GM12872 (cell line): Measurements from ENCODE around the gene DNM1L.

ENCODE experiments used
- TF ChIP-seq, protein P1 (sequence below): IDR thresholded peaks from 3 replicates; pipeline ENCODE4 v1.5.1; 2011; ENCODE audit warnings: low read depth, mild to moderate bottlenecking, low read length, moderate library complexity; ENCODE audit not compliant: insufficient read depth

DNM1L gene

DNA sequence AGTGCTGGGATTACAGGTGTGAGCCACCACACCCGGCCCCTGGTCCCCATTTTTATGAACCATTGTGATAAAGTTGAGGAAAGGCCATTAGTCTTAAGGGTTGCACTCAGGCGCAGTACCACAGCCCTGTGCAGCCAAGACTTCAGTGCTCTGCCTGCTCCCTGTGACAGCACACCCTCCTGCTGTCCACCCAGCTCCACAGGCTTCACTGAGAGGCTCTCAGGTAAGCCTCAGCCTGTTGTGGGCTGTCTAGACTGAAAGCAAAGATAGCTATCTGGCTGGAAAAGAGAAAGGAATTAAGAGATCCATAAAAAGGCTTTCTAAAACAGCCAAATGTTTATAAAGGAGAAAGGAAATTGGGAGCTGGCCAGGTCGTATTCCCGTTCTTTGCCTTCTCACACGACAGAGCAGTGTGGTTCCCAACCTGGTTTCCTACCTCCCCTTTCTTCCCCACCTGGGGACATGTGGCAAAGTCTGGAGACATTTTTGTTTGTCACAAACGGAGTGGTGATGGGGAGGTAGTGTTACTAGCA lies 19.1 kb upstream of the DNM1L start:
- TF ChIP-seq, protein P1, sequence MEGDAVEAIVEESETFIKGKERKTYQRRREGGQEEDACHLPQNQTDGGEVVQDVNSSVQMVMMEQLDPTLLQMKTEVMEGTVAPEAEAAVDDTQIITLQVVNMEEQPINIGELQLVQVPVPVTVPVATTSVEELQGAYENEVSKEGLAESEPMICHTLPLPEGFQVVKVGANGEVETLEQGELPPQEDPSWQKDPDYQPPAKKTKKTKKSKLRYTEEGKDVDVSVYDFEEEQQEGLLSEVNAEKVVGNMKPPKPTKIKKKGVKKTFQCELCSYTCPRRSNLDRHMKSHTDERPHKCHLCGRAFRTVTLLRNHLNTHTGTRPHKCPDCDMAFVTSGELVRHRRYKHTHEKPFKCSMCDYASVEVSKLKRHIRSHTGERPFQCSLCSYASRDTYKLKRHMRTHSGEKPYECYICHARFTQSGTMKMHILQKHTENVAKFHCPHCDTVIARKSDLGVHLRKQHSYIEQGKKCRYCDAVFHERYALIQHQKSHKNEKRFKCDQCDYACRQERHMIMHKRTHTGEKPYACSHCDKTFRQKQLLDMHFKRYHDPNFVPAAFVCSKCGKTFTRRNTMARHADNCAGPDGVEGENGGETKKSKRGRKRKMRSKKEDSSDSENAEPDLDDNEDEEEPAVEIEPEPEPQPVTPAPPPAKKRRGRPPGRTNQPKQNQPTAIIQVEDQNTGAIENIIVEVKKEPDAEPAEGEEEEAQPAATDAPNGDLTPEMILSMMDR: no peak

DNA sequence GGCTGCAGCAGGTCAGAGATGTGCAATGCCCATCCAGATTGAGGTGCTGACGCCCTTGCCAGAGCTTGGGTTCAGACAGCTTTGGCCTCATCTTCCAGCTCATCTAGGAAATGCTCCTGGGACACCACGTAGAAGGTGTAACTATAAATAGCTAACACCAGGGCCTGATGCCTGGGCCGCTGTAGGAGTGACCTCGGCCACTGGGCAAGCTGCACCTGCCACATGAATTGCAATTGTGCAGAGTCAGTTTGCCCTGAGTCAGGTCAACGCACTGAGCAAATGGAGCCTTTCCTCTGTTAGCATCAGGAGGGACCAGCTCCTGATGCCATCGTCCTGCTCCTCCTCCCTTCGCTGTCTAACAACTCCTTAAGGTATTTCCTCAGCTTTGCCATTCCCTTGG lies 17.4 kb upstream of the DNM1L start:
- TF ChIP-seq, protein P1: no peak

DNA sequence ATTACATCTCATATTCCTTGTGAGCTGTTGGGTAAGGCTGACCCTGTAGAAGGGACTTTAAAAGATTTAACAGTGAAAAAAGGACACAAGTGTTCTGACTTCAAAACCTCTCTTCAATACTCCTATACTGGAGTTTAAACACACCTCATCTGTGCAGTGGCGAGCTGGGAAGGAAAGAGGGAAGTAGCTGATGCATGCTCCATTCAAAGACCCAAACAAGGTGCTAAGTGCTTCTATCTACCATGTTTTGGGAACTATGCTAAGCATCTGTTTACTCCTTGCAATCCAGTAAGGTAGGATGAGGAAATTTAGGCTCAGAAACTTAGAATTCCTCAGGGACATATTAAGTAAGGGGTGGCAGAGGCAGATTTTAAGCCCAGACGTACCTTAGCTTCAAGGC lies 16.4 kb upstream of the DNM1L start:
- TF ChIP-seq, protein P1: no peak

DNA sequence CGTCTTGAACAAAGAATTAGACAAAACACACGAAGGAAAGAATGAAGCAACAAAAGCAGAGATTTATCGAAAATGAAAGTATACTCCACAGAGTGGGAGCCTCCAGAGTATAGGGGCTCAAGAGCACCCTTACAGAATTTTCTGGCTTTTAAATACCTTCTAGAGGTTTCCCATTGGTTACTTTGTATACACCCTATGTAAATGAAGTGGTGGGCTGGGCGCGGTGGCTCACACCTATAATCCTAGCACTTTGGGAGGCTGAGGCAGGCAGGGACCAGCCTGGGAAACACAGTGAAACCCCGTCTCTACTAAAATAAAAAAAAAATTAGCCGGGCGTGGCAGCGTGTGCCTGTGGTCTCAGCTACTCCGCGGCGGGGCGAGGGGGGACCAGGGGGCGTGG lies 13.1 kb upstream of the DNM1L start:
- TF ChIP-seq, protein P1: no peak

DNA sequence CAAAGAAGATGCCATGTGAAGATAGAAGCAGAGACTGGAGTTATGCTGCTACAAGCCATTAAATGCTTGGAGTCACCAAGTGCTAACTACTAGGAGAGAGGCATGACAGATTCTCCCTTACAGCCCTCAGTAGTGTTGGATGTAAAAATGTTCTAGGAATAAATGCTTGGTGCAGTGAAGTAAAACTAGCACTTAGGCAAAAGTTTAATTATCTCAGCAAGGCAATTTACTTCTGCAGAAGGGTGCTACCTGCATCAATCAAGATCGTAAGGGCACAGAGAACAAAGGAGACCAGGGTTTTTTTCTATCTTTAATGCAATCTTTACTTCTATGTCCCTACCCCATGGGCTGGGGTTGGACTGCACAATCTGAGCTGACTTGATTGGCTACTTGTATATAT lies 9.5 kb upstream of the DNM1L start:
- TF ChIP-seq, protein P1: no peak

DNA sequence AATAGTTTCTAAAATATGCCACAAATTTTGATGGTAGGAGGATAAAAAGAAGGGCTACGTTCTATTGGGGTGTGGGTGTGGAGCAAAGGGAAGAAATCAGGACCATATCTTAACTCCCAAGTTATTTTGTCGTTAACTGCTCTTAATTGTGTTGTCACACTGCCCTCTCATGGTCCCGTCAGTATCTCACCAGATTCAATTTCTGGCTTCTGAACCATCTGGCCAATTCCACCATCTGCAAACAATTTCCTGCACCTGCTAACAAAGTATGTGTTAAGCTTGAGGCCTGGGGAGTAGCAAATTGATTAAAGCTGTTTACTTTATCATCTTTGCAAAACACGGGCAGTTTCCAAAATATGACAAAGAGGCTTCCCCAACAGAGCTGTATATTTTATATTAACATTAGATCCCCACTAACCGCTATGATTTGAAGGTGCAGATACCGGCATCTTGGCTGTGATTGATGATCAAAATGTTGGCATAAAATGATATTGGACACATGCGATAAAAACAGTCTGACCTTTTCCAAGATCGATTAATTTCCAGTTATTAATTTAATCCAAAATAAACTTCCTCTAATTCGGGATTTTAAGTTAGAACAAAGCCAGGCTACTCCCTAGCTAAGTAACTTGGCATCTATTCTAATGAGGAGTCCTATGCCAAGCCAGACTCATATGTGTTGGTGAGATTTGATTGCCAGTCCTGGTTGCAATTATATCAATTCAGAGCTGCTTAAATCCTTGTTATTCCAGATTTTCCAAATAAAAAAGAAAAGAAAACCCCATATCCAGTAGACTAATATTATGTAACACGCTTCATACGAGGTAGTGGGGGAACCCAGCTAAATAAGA lies 6.9 kb upstream of the DNM1L start:
- TF ChIP-seq, protein P1: peak; percentile 57

DNA sequence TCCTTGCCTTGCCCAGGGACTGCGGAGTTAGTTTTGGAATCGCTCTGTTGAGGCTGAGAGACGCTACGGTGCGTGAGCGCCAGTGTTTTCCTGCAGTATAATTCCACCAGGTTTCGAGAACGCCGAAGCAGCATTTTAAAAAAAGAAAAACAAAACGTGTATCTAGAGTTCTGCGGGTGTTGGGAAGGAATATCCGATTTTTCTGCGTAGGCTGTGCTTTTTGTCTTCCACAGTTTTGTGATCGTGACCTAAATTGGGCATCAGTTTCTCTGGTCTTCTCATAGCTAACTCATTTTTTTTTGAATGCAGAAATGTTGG lies 778 bp downstream of the DNM1L start:
- TF ChIP-seq, protein P1: no peak
